Fibroblast of lung (primary cell): ENCODE results near the gene HIPK2.

Experiments
- EZH2 ChIP-seq: IDR thresholded peaks from 2 replicates; pipeline ENCODE4 v1.5.1; 2012; ENCODE audit warnings: low read length, control low read depth, mild to moderate bottlenecking; ENCODE audit errors: missing control alignments
- TF ChIP-seq, protein P1 (sequence below), 2 donors: IDR thresholded peaks in 1 of 2; conservative IDR thresholded peaks in 1 of 2; 1 replicate in 1 of 2; 2 replicates in 1 of 2; pipeline ENCODE4 v1.5.1; 2011 to 2012; ENCODE audit warnings: low read length in 2 of 2, control low read depth in 1 of 2, inconsistent platforms in 1 of 2, low read depth in 1 of 2, mild to moderate bottlenecking in 1 of 2

DNA sequence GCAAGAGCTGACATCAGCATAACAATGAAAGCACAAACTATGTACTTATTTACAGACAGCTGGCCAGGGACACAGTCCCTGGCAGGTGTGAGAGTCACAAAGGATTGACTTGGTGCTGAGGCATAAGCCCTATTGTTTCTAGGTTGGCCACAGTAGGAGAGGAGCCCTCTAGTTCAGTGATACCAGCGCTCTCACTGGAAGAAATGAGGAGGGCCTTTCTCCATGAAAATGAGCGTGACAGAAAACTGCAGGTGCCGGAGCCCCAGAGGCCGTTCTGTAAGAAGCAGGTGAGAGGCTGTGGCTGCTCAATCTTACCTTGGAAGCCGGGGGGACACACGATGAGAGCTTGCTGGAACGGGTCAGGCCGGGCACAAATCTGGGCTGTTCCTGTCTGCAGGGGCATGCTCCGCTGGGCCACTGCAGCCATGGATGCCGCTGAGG lies 163.8 kb downstream of the HIPK2 start:
- TF ChIP-seq, protein P1, sequence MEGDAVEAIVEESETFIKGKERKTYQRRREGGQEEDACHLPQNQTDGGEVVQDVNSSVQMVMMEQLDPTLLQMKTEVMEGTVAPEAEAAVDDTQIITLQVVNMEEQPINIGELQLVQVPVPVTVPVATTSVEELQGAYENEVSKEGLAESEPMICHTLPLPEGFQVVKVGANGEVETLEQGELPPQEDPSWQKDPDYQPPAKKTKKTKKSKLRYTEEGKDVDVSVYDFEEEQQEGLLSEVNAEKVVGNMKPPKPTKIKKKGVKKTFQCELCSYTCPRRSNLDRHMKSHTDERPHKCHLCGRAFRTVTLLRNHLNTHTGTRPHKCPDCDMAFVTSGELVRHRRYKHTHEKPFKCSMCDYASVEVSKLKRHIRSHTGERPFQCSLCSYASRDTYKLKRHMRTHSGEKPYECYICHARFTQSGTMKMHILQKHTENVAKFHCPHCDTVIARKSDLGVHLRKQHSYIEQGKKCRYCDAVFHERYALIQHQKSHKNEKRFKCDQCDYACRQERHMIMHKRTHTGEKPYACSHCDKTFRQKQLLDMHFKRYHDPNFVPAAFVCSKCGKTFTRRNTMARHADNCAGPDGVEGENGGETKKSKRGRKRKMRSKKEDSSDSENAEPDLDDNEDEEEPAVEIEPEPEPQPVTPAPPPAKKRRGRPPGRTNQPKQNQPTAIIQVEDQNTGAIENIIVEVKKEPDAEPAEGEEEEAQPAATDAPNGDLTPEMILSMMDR (conservative IDR thresholded peaks at IDR 0.05 in 1 of 2, IDR thresholded peaks at IDR 0.05 in 1 of 2; ENCODE audit: low read depth in 1 of 2, low read length in 2 of 2): no peak
- TF ChIP-seq EZH2: no peak
